A549 (cell line): ENCODE data around the gene ARHGAP4.

ENCODE experiments used
- CBX8 ChIP-seq: fragments of 200-600 bp; sonication (generic); IDR thresholded peaks from 2 replicates; pipeline ENCODE4 v1.6.1; 2016
- CEBPB ChIP-seq, 2 experiments: fragments of >200 bp in 1 of 2; sonication (Bioruptor Twin) in 1 of 2; formaldehyde crosslinking in 1 of 2; IDR thresholded peaks; 2 replicates each; pipeline ENCODE4 v1.6.1; 2012 to 2016
- CTCF ChIP-seq: fragments of >200 bp; sonication (Bioruptor Twin); formaldehyde crosslinking; IDR thresholded peaks from 3 replicates; pipeline ENCODE4 v1.5.1; 2016
- KDM1A ChIP-seq: fragments of 200-600 bp; sonication (generic); IDR thresholded peaks from 2 replicates; pipeline ENCODE4 v1.6.1; 2016; ENCODE audit warnings: low read depth, mild to moderate bottlenecking
- MAFK ChIP-seq: fragments of 450-650 bp; IDR thresholded peaks from 2 replicates; pipeline ENCODE4 v1.6.1; 2014; ENCODE audit not compliant: partially characterized antibody
- MAX ChIP-seq: IDR thresholded peaks from 2 replicates; pipeline ENCODE4 v1.6.1; 2012
- POLR2A ChIP-seq: IDR thresholded peaks from 2 replicates; pipeline ENCODE4 v1.6.1; 2012; ENCODE audit warnings: mild to moderate bottlenecking, low read length
- RCOR1 ChIP-seq: fragments of 150-350 bp; IDR thresholded peaks from 2 replicates; pipeline ENCODE4 v1.6.1; 2014; ENCODE audit warnings: antibody characterized with exemption, low read length, low read depth
- USF2 ChIP-seq: fragments of 450-650 bp; IDR thresholded peaks from 2 replicates; pipeline ENCODE4 v1.6.1; 2014; ENCODE audit warnings: antibody characterized with exemption

GRCh38 chrX:153972368-153973126 is 46.5 kb upstream of the ARHGAP4 start, which contains the start of gene TMEM187:
- TF ChIP-seq CTCF (no peak), KDM1A (no peak), RCOR1 (no peak), POLR2A (no peak), CEBPB (IDR thresholded peaks at IDR 0.05) (no peak), MAFK (no peak), MAX (no peak; the same call in 1 of the 2 replicates), CBX8 (no peak), USF2 (no peak)
